H1 (cell line): ENCODE results near the gene TMOD4. TPM values are rescaled to one million over a fixed set of nuclear protein-coding genes. Genes with fewer than 3 reads are reported as not detected.

Experiments used
- CTCF ChIA-PET: fragments of 300-600 bp; sonication (Branson Sonifier 250); formaldehyde crosslinking; loops from one replicate; lab custom pipeline; 2021; ENCODE audit not compliant: partially characterized antibody; lab: Charles Lee
- POLR2A ChIA-PET: fragments of 300-600 bp; sonication (Branson Sonifier 250); formaldehyde crosslinking; loops from one replicate; lab custom pipeline; 2021; ENCODE audit warnings: inconsistent platforms; ENCODE audit not compliant: partially characterized antibody; lab: Charles Lee
- DNase-seq, 2 experiments: peaks; one replicate each; pipeline versions ENCODE4 v3.0.0 to v3.0.0-alpha.2; 2010 to 2022; ENCODE audit warnings: low spot score in 2 of 2, low read depth in 1 of 2, mixed read lengths in 1 of 2
- FAIRE-seq: peaks from 2 replicates; lab custom pipeline; 2011; peaks lifted over from hg19 to GRCh38; lab: Jason Lieb, UNC
- H2AFZ ChIP-seq: 2 replicates; pipeline ENCODE4 v1.8.1; 2012; ENCODE audit warnings: low read length, inconsistent platforms
- H2AK5ac ChIP-seq: 2 replicates; pipeline ENCODE4 v1.6.1; 2013; ENCODE audit warnings: low read depth, low read length
- H2BK120ac ChIP-seq: replicated peaks from 2 replicates; pipeline ENCODE3; 2013; ENCODE audit warnings: low read depth, low read length, inconsistent platforms
- H2BK12ac ChIP-seq: 2 replicates; pipeline ENCODE4 v1.6.1; 2013; ENCODE audit warnings: low read depth, low read length
- H2BK15ac ChIP-seq: 2 replicates; pipeline ENCODE4 v1.6.1; 2013; ENCODE audit warnings: low read length
- H2BK20ac ChIP-seq: 2 replicates; pipeline ENCODE4 v1.6.1; 2013; ENCODE audit warnings: low read length
- H2BK5ac ChIP-seq: 2 replicates; pipeline ENCODE4 v1.6.1; 2013; ENCODE audit warnings: low read depth, low read length
- H3K14ac ChIP-seq: 2 replicates; pipeline ENCODE4 v1.6.1; 2013; ENCODE audit warnings: inconsistent platforms; ENCODE audit not compliant: insufficient read length
- H3K18ac ChIP-seq: 2 replicates; pipeline ENCODE4 v1.6.1; 2013; ENCODE audit warnings: low read length; ENCODE audit errors: extremely low read depth
- H3K23ac ChIP-seq: 2 replicates; pipeline ENCODE4 v1.6.1; 2013; ENCODE audit warnings: inconsistent platforms; ENCODE audit not compliant: insufficient read length
- H3K23me2 ChIP-seq: 2 replicates; pipeline ENCODE4 v1.6.1; 2013; ENCODE audit warnings: low read depth, low read length
- H3K27ac ChIP-seq: 2 replicates; pipeline ENCODE4 v1.6.1; 2011; ENCODE audit warnings: low read depth, low read length, inconsistent platforms
- H3K27me3 ChIP-seq, 4 experiments: replicated peaks in 1 of 4; 1 replicate in 1 of 4; 2 replicates in 3 of 4; pipeline versions ENCODE4 v1.6.1 to v1.8.1; 2011 to 2013; ENCODE audit warnings: low read length in 3 of 4, mild to moderate bottlenecking in 3 of 4, inconsistent platforms in 2 of 4, mixed read lengths in 2 of 4, moderate library complexity in 1 of 4; ENCODE audit not compliant: control insufficient read depth in 3 of 4, insufficient read depth in 3 of 4; ENCODE audit errors: extremely low read depth in 1 of 4
- H3K36me3 ChIP-seq, 4 experiments: 2 replicates each; pipeline versions ENCODE4 v1.6.1 to v1.8.1; 2011 to 2013; ENCODE audit warnings: mild to moderate bottlenecking in 4 of 4, low read length in 3 of 4, moderate library complexity in 2 of 4, control low read depth in 1 of 4, inconsistent platforms in 1 of 4; ENCODE audit not compliant: insufficient read depth in 4 of 4, control insufficient read depth in 2 of 4
- H3K4ac ChIP-seq: replicated peaks from 2 replicates; pipeline ENCODE3; 2013; ENCODE audit warnings: low read length, low read depth, mixed read lengths, inconsistent platforms; ENCODE audit not compliant: insufficient read length
- H3K4me1 ChIP-seq, 4 experiments: replicated peaks in 1 of 4; 1 replicate in 1 of 4; 2 replicates in 3 of 4; pipeline versions ENCODE4 v1.6.1 to v1.8.1; 2011 to 2013; ENCODE audit warnings: low read length in 3 of 4, inconsistent platforms in 2 of 4, mixed read lengths in 1 of 4; ENCODE audit not compliant: insufficient read depth in 4 of 4, control insufficient read depth in 3 of 4
- H3K4me2 ChIP-seq, 2 experiments: 2 replicates each; pipeline versions ENCODE4 v1.6.1 to v1.8.1; 2011 to 2013; ENCODE audit warnings: low read depth in 2 of 2, low read length in 2 of 2, control low read depth in 1 of 2, inconsistent platforms in 1 of 2, mild to moderate bottlenecking in 1 of 2; ENCODE audit not compliant: insufficient read depth in 1 of 2
- H3K4me3 ChIP-seq, 4 experiments: fragments of 200-600, 300-600 bp in 1 of 4; sonication (generic), shearing (Covaris generic), sonication (Bioruptor Twin) in 1 of 4; 2 replicates each; pipeline versions ENCODE4 v1.5.1 to v1.8.1; 2011 to 2016; ENCODE audit warnings: low read length in 4 of 4, low read depth in 3 of 4, control low read depth in 2 of 4, inconsistent platforms in 2 of 4, mild to moderate bottlenecking in 2 of 4, mixed read lengths in 1 of 4, moderate library complexity in 1 of 4; ENCODE audit not compliant: insufficient read depth in 2 of 4; ENCODE audit errors: extremely low read depth in 1 of 4
- H3K56ac ChIP-seq: replicated peaks from 2 replicates; pipeline ENCODE3; 2013; ENCODE audit warnings: low read depth, mild to moderate bottlenecking, mixed read lengths, low read length, inconsistent platforms; ENCODE audit not compliant: insufficient read length
- H3K79me1 ChIP-seq: 2 replicates; pipeline ENCODE4 v1.6.1; 2013; ENCODE audit warnings: low read depth, low read length, control low read depth
- H3K79me2 ChIP-seq, 2 experiments: 2 replicates each; pipeline versions ENCODE4 v1.6.1 to v1.8.1; 2012 to 2013; ENCODE audit warnings: low read length in 2 of 2, mild to moderate bottlenecking in 2 of 2, inconsistent platforms in 1 of 2; ENCODE audit not compliant: insufficient read depth in 2 of 2, control insufficient read depth in 1 of 2
- H3K9ac ChIP-seq, 4 experiments: replicated peaks in 1 of 4; 1 replicate in 1 of 4; 2 replicates in 3 of 4; pipeline versions ENCODE4 v1.6.1 to v1.8.1; 2011 to 2013; ENCODE audit warnings: low read depth in 3 of 4, low read length in 3 of 4, control low read depth in 2 of 4, mild to moderate bottlenecking in 2 of 4, moderate library complexity in 2 of 4, inconsistent platforms in 1 of 4; ENCODE audit errors: extremely low read depth in 1 of 4
- H3K9me3 ChIP-seq, 2 experiments: 2 replicates each; pipeline versions ENCODE4 v1.6.1 to v1.8.1; 2012 to 2013; ENCODE audit warnings: mild to moderate bottlenecking in 2 of 2, moderate library complexity in 2 of 2, control low read depth in 1 of 2, inconsistent platforms in 1 of 2, low read depth in 1 of 2, low read length in 1 of 2, mixed read lengths in 1 of 2; ENCODE audit not compliant: insufficient read depth in 2 of 2
- H4K20me1 ChIP-seq, 2 experiments: replicated peaks in 1 of 2; 2 replicates each; pipeline versions ENCODE3 to v1.8.1; 2011 to 2013; ENCODE audit warnings: inconsistent platforms in 2 of 2, low read length in 2 of 2, mild to moderate bottlenecking in 1 of 2; ENCODE audit not compliant: insufficient read depth in 2 of 2, control insufficient read depth in 1 of 2
- H4K5ac ChIP-seq: 2 replicates; pipeline ENCODE4 v1.6.1; 2013; ENCODE audit warnings: low read length, low read depth, mixed read lengths, inconsistent platforms; ENCODE audit not compliant: insufficient read length
- H4K8ac ChIP-seq: 2 replicates; pipeline ENCODE4 v1.8.0; 2013; ENCODE audit warnings: mild to moderate bottlenecking, moderate library complexity, low read length, inconsistent platforms; ENCODE audit not compliant: insufficient read depth; ENCODE audit errors: extremely low read depth
- H4K91ac ChIP-seq: replicated peaks from 2 replicates; pipeline ENCODE3; 2013; ENCODE audit warnings: low read length, mixed read lengths, inconsistent platforms; ENCODE audit not compliant: insufficient read length
- ATF2 ChIP-seq: IDR thresholded peaks from 2 replicates; pipeline ENCODE4 v1.6.1; 2012; ENCODE audit warnings: low read length, inconsistent platforms
- BCL11A ChIP-seq, 2 experiments: IDR thresholded peaks; one replicate each; pipeline ENCODE4 v1.6.1; 2011; ENCODE audit warnings: low read depth in 2 of 2, low read length in 2 of 2, mild to moderate bottlenecking in 2 of 2
- CREB1 ChIP-seq: IDR thresholded peaks from 2 replicates; pipeline ENCODE4 v1.6.1; 2012; ENCODE audit warnings: inconsistent platforms
- EGR1 ChIP-seq: IDR thresholded peaks from 2 replicates; pipeline ENCODE4 v1.6.1; 2011; ENCODE audit warnings: low read depth, low read length, borderline replicate concordance
- RAD21 ChIP-seq, 2 experiments: IDR thresholded peaks in 1 of 2; conservative IDR thresholded peaks in 1 of 2; 2 replicates each; pipeline ENCODE4 v1.6.1; 2011; ENCODE audit warnings: low read depth in 2 of 2, low read length in 2 of 2, improper control_type of control experiment in 1 of 2, inconsistent platforms in 1 of 2, mild to moderate bottlenecking in 1 of 2, moderate library complexity in 1 of 2
- RFX5 ChIP-seq: IDR thresholded peaks from 2 replicates; pipeline ENCODE4 v1.6.1; 2011; ENCODE audit warnings: low read depth, low read length, improper control_type of control experiment, borderline replicate concordance
- USF2 ChIP-seq: IDR thresholded peaks from 2 replicates; pipeline ENCODE4 v1.6.1; 2011; ENCODE audit warnings: low read length, improper control_type of control experiment
- WGBS, 2 experiments: shearing (Covaris generic) in 1 of 2; methylation state at CpG; one replicate each; pipeline versions ENCODE4 v1.1.6 to v1.1.7; 2013 to 2015; ENCODE audit warnings: low lambda C conversion rate in 2 of 2, mixed read lengths in 2 of 2, inconsistent platforms in 1 of 2, low coverage in 1 of 2, missing lambda C conversion rate in 1 of 2; ENCODE audit not compliant: insufficient replicate concordance in 2 of 2, insufficient coverage in 1 of 2, insufficient read length in 1 of 2; ENCODE audit errors: extremely low coverage in 1 of 2, missing lambda C conversion rate in 1 of 2; 5-methylcytosine and 5-hydroxymethylcytosine counted together
- polyA plus RNA-seq, 7 experiments: library from polyadenylated mRNA; depleted of rRNA in 3 of 7; stranded (reverse) in 5 of 7; unstranded in 2 of 7; fragments of >200 nt in 5 of 7; fragments of 200-250 nt in 2 of 7; gene quantifications; 1 replicate in 5 of 7; 2 replicates in 1 of 7; 4 replicates in 1 of 7; pipeline versions ENCODE4 v1.2.1 to v1.2.3, GENCODE V29; 2011 to 2013; ENCODE audit warnings: missing spikeins in 2 of 7, mixed read lengths in 2 of 7
- total RNA-seq: library from RNA; stranded (reverse); fragmentation: NEBNext Ultra II Directional; extraction: Animal tissue kit (Norgen Biotek cat#: 25700); gene quantifications from 2 replicates; pipeline ENCODE4 v1.2.1, GENCODE V29; 2021

Gene TMOD4
- total and polyA plus RNA-seq, 2 of the 8 experiments (the other 6 are each of a cell fraction or from before 2014, with no cell fraction given), result 0.42 TPM; not detected in 1

GRCh38 chr1:151193856-151194255 lies 18.1 kb upstream of the TMOD4 start:
- H4K20me1 ChIP-seq, result no peaks in the 10 kb centered on the region
- 100% methylated on average over 1 of the region's 1 CpG; no CpG with 5 or more reads in 1 of the 2 experiments for WGBS, 2 experiments
- no peak overlapping the region for H4K8ac ChIP-seq
- H3K9ac ChIP-seq, result no peak overlapping the region
- no peak overlapping the region for H2BK5ac ChIP-seq
- peaks cover 5% of the 10 kb centered on the region; the same call in 1 of the 2 replicates for H3K23me2 ChIP-seq
- DNase-seq (no peak), FAIRE-seq (no peak)
- H3K4me2 ChIP-seq, result no peak overlapping the region
- H3K4ac ChIP-seq, result no peak overlapping the region
- H3K27me3 ChIP-seq, result no peaks in the 10 kb centered on the region
- H3K27ac ChIP-seq, result no peak overlapping the region
- POLR2A ChIA-PET, result interaction anchor here (0.9 kb wide), 1 partner anchor 33 kb away, joined by 3 read pairs; no protein-coding TSS in a partner anchor
- peaks cover 3 to 13% of the 10 kb centered on the region in 2 experiments; a peak in 3 of 4 replicates for H3K79me2 ChIP-seq
- H3K4me1 ChIP-seq, result peaks cover 0 to 4% (median 2%) of the 10 kb centered on the region in 4 experiments; a peak in 3 of 7 replicates
- H3K14ac ChIP-seq, result no peak overlapping the region
- H3K36me3 ChIP-seq, result no peaks in the 10 kb centered on the region
- H2AFZ ChIP-seq, result no peak overlapping the region
- no peak overlapping the region for H3K56ac ChIP-seq
- no peak overlapping the region for H3K18ac ChIP-seq
- CTCF ChIA-PET, result interaction anchor here (1.2 kb wide), 1 partner anchor 58 kb away, joined by 3 read pairs; no protein-coding TSS in a partner anchor
- no peak overlapping the region for H2BK120ac ChIP-seq
- no peak overlapping the region for H4K5ac ChIP-seq
- no peak overlapping the region for H2BK15ac ChIP-seq
- no peak overlapping the region for H3K23ac ChIP-seq
- H2BK12ac ChIP-seq, result no peak overlapping the region
- no peak overlapping the region for H3K4me3 ChIP-seq
- H2BK20ac ChIP-seq, result no peak overlapping the region
- no peak overlapping the region for H4K91ac ChIP-seq
- H3K9me3 ChIP-seq, result no peaks in the 10 kb centered on the region
- H2AK5ac ChIP-seq, result no peak overlapping the region
- no peaks in the 10 kb centered on the region for H3K79me1 ChIP-seq
- TF ChIP-seq RAD21 (IDR thresholded peaks at IDR 0.05 in 1 of 2, conservative IDR thresholded peaks at IDR 0.05 in 1 of 2; ENCODE audit: low read depth in 2 of 2, low read length in 2 of 2), result no peak
- TF ChIP-seq USF2, result no peak
- TF ChIP-seq CREB1, result no peak
- TF ChIP-seq RFX5, result no peak
- TF ChIP-seq ATF2, result no peak
- TF ChIP-seq EGR1, result no peak
- TF ChIP-seq BCL11A (IDR thresholded peaks at IDR 0.05; ENCODE audit: low read depth in 2 of 2, low read length in 2 of 2), result no peak
